ENCODE data around the gene ASAP2.

DNA sequence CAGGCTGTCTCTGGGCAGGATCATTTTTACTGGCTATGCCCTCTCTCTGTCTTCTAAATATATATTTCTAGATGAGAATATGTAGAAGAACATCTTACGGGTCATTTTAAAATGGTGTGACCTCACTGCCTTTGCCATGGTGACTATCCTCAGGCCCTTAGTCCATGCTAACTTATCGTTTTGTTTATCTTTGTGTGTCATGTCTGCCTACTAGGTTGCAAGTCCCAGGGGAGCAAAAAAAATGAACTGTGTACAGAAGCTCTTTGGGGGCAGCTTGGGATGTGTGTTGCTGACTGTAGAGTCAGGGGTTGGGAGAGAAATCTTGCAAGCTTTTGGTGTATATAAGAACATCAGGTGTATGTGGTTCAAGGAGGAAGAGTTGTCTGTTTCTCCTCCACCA lies 227.9 kb downstream of the ASAP2 start:
- no peak for TF ChIP-seq CTCF (IDR thresholded peaks at IDR 0.05; ENCODE audit: insufficient read depth, low read length)
- TF ChIP-seq POLR2AphosphoS5 (IDR thresholded peaks at IDR 0.05; ENCODE audit: low read depth) = no peak
- no peak for TF ChIP-seq REST (IDR thresholded peaks at IDR 0.05; ENCODE audit: insufficient replicate concordance, low read depth)
- no peak for TF ChIP-seq GABPA (IDR thresholded peaks at IDR 0.05; ENCODE audit: low read depth)
- TF ChIP-seq SPI1 (IDR thresholded peaks at IDR 0.05; ENCODE audit: borderline replicate concordance, low read depth) = no peak
